ENCODE results near the gene ALK.

Gene ALK

DNA sequence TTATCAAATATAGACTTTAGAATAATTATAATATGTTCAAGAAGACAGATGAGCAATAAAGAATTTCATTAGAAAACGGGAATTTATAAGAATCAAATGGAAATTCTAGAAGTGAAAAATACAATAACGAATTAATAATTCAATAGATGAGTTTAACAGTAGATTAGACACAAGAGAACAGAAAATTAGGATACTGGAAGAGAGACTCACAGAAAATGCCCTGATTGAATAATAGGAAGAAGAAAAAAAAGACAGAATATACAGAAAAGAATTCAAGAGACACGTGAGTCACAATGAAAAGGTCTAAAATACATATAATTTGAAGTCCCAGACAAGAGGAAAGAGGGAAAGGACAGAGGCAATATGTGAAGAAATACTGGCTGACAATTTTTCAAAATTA is 451.4 kb downstream of the ALK start:
- no peak overlapping the region for H3K9ac ChIP-seq (ENCODE audit: insufficient read length, low read depth)
- no peaks in the 10 kb centered on the region for H3K4me1 ChIP-seq (ENCODE audit: insufficient read depth, insufficient read length)
- no peak for DNase-seq (ENCODE audit: low read depth, low spot score)
- H3K36me3 ChIP-seq (ENCODE audit: insufficient read depth, insufficient read length, low read length) = no peaks in the 10 kb centered on the region
- H3K27me3 ChIP-seq (ENCODE audit: insufficient read depth, insufficient read length) = no peaks in the 10 kb centered on the region
- TF ChIP-seq ZNF274 (IDR thresholded peaks at IDR 0.05; ENCODE audit: low read depth, low read length) = no peak
- no peak for TF ChIP-seq YY1 (IDR thresholded peaks at IDR 0.05; ENCODE audit: insufficient read depth, insufficient read length)
- no peak for TF ChIP-seq SUZ12 (IDR thresholded peaks at IDR 0.05; ENCODE audit: extremely low read depth, insufficient read depth, insufficient read length)
- peaks cover 7% of the 10 kb centered on the region; the same call in 1 of the 2 replicates for H3K9me3 ChIP-seq (ENCODE audit: insufficient read depth, low read length)
- no peak overlapping the region for H3K4me3 ChIP-seq (ENCODE audit: insufficient read length, low read depth)

DNA sequence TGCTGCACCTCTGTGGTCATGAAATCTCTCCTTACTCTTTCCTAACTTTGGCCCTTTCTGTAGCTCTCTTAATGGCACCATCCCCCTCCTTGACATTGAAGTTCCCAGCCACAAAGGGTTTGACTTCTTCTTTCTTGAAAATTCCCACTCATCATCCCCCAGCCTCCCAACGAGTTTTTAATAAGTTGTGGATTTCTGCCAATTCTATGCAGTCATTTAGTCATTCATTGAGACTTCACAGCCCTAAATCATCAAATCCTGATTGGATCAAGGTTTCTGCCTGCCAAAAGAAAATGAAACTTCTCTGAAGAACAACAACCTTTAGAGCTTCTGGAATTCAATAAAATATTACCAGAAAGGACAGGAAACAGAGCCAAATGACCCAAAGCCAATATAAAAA is 451.9 kb downstream of the ALK start:
- no peak for DNase-seq (ENCODE audit: low read depth, low spot score)
- H3K4me1 ChIP-seq (ENCODE audit: insufficient read depth, insufficient read length) = no peaks in the 10 kb centered on the region
- H3K36me3 ChIP-seq (ENCODE audit: insufficient read depth, insufficient read length, low read length) = no peaks in the 10 kb centered on the region
- TF ChIP-seq ZNF274 (IDR thresholded peaks at IDR 0.05; ENCODE audit: low read depth, low read length) (no peak), YY1 (IDR thresholded peaks at IDR 0.05; ENCODE audit: insufficient read depth, insufficient read length) (no peak), SUZ12 (IDR thresholded peaks at IDR 0.05; ENCODE audit: extremely low read depth, insufficient read depth, insufficient read length) (no peak)
- no peaks in the 10 kb centered on the region for H3K27me3 ChIP-seq (ENCODE audit: insufficient read depth, insufficient read length)
- H3K4me3 ChIP-seq (ENCODE audit: insufficient read length, low read depth) = no peak overlapping the region
- peaks cover 7% of the 10 kb centered on the region; the same call in 1 of the 2 replicates for H3K9me3 ChIP-seq (ENCODE audit: insufficient read depth, low read length)
- no peak overlapping the region for H3K9ac ChIP-seq (ENCODE audit: insufficient read length, low read depth)

DNA sequence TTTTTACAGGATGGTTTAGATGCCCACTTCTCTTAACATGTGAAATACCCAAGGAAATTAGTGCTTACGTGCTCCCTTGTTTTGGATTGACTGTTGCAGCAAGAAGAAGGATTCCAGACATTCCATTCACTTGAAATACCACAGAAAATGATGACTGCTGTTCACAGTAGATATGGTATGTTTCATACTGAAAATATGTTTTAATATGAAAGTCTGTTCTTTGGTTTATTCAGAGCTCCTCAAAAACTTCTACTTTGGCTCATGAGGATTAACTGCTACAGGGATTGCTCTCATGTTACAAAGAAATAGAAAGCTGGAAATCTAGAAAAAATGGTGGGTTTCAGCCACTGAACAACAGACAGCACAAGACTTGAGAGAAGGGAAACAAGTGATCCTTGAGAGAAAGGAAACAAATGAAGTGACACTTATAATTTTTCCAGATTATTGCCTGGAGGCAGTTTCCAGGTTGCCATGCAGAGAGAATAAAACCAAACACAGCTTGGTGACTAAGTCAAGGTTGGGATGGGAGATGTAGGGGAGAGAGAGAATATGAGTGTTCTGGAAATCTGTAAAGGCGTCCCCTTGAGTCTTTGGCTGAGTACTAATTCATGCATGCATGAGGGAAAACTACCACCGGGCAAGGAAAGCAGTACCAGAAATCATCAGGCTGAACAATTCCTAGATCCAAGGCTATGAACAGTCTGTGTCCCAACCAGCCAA is 458.0 kb downstream of the ALK start:
- Histone ChIP-seq H3K9me3 (ENCODE audit: insufficient read depth, low read length) (no peaks in the 10 kb centered on the region), H3K9ac (ENCODE audit: insufficient read length, low read depth) (no peak overlapping the region), H3K4me1 (ENCODE audit: insufficient read depth, insufficient read length) (no peaks in the 10 kb centered on the region), H3K4me3 (ENCODE audit: insufficient read length, low read depth) (no peak overlapping the region), H3K27me3 (ENCODE audit: insufficient read depth, insufficient read length) (no peaks in the 10 kb centered on the region), H3K36me3 (ENCODE audit: insufficient read depth, insufficient read length, low read length) (no peaks in the 10 kb centered on the region)
- DNase-seq (ENCODE audit: low read depth, low spot score) = no peak
- TF ChIP-seq YY1 (IDR thresholded peaks at IDR 0.05; ENCODE audit: insufficient read depth, insufficient read length) = no peak

DNA sequence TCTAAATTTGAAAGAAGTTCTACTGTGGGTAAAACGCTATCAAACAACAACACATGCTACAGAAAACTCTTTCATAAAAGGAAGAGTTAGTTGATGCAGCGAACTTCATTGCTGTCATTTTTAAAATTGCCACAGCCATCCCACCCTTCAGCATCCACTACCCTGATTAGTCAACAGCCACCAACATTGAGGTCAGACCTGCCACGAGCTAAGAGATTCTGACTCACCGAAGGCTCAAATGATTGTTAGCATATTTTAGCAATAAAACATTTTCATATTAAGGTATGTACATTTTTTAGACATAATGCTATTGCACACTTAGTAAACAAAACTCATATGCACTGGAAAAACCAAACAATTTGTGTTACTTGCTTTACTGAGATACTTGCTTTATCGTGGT is 459.1 kb downstream of the ALK start:
- Histone ChIP-seq H3K36me3 (ENCODE audit: insufficient read depth, insufficient read length, low read length) (no peaks in the 10 kb centered on the region), H3K4me1 (ENCODE audit: insufficient read depth, insufficient read length) (no peaks in the 10 kb centered on the region), H3K27me3 (ENCODE audit: insufficient read depth, insufficient read length) (no peaks in the 10 kb centered on the region), H3K9me3 (ENCODE audit: insufficient read depth, low read length) (no peaks in the 10 kb centered on the region), H3K4me3 (ENCODE audit: insufficient read length, low read depth) (no peak overlapping the region), H3K9ac (ENCODE audit: insufficient read length, low read depth) (no peak overlapping the region)
- no peak for DNase-seq (ENCODE audit: low read depth, low spot score)
- TF ChIP-seq YY1 (IDR thresholded peaks at IDR 0.05; ENCODE audit: insufficient read depth, insufficient read length) = no peak
- TF ChIP-seq SUZ12 (IDR thresholded peaks at IDR 0.05; ENCODE audit: extremely low read depth, insufficient read depth, insufficient read length) = no peak
- no peak for TF ChIP-seq ZNF274 (IDR thresholded peaks at IDR 0.05; ENCODE audit: low read depth, low read length)

DNA sequence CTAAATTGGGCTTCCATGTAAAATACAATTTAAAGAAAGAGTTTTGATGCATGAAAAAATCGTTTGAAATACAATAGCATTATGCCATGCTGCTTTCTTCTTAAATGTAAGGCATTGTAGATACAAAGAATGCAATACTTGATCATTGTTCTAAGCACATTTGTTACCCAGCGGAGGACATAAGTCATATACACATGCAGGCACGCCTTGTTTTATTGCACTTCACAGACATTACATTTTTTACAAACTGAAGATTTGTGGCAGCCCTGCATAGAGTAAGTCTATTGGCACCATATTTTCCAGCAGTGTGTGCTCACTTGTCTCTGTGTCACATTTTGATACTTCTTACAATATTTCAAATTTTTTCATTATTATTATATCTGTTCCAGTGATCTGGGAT is 461.2 kb downstream of the ALK start:
- Histone ChIP-seq H3K4me3 (ENCODE audit: insufficient read length, low read depth) (no peak overlapping the region), H3K4me1 (ENCODE audit: insufficient read depth, insufficient read length) (no peaks in the 10 kb centered on the region), H3K9ac (ENCODE audit: insufficient read length, low read depth) (no peak overlapping the region), H3K36me3 (ENCODE audit: insufficient read depth, insufficient read length, low read length) (no peaks in the 10 kb centered on the region), H3K27me3 (ENCODE audit: insufficient read depth, insufficient read length) (no peaks in the 10 kb centered on the region), H3K9me3 (ENCODE audit: insufficient read depth, low read length) (no peaks in the 10 kb centered on the region)
- no peak for DNase-seq (ENCODE audit: low read depth, low spot score)
- TF ChIP-seq SUZ12 (IDR thresholded peaks at IDR 0.05; ENCODE audit: extremely low read depth, insufficient read depth, insufficient read length) = no peak
- TF ChIP-seq YY1 (IDR thresholded peaks at IDR 0.05; ENCODE audit: insufficient read depth, insufficient read length) = no peak
- no peak for TF ChIP-seq ZNF274 (IDR thresholded peaks at IDR 0.05; ENCODE audit: low read depth, low read length)

- H3K36me3 ChIP-seq (ENCODE audit: insufficient read depth, insufficient read length, low read length) = no peaks in the 10 kb centered on the region
- no peaks in the 10 kb centered on the region for H3K27me3 ChIP-seq (ENCODE audit: insufficient read depth, insufficient read length)
- H3K4me3 ChIP-seq (ENCODE audit: insufficient read length, low read depth) = no peak overlapping the region
- no peak overlapping the region for H3K9ac ChIP-seq (ENCODE audit: insufficient read length, low read depth)
- no peaks in the 10 kb centered on the region for H3K4me1 ChIP-seq (ENCODE audit: insufficient read depth, insufficient read length)
- TF ChIP-seq YY1 (IDR thresholded peaks at IDR 0.05; ENCODE audit: insufficient read depth, insufficient read length) (no peak), SUZ12 (IDR thresholded peaks at IDR 0.05; ENCODE audit: extremely low read depth, insufficient read depth, insufficient read length) (no peak), ZNF274 (IDR thresholded peaks at IDR 0.05; ENCODE audit: low read depth, low read length) (no peak)
- no peak for DNase-seq (ENCODE audit: low read depth, low spot score)
- no peaks in the 10 kb centered on the region for H3K9me3 ChIP-seq (ENCODE audit: insufficient read depth, low read length)
Observed at GRCh38 chr2:29459445-29460179, 461.8 kb downstream of the ALK start.

- no peaks in the 10 kb centered on the region for H3K4me1 ChIP-seq (ENCODE audit: insufficient read depth, insufficient read length)
- no peak overlapping the region for H3K4me3 ChIP-seq (ENCODE audit: insufficient read length, low read depth)
- no peak overlapping the region for H3K9ac ChIP-seq (ENCODE audit: insufficient read length, low read depth)
- DNase-seq (ENCODE audit: low read depth, low spot score) = no peak
- no peak for TF ChIP-seq YY1 (IDR thresholded peaks at IDR 0.05; ENCODE audit: insufficient read depth, insufficient read length)
- no peak for TF ChIP-seq ZNF274 (IDR thresholded peaks at IDR 0.05; ENCODE audit: low read depth, low read length)
- no peak for TF ChIP-seq SUZ12 (IDR thresholded peaks at IDR 0.05; ENCODE audit: extremely low read depth, insufficient read depth, insufficient read length)
- H3K9me3 ChIP-seq (ENCODE audit: insufficient read depth, low read length) = no peaks in the 10 kb centered on the region
- no peaks in the 10 kb centered on the region for H3K27me3 ChIP-seq (ENCODE audit: insufficient read depth, insufficient read length)
- no peaks in the 10 kb centered on the region for H3K36me3 ChIP-seq (ENCODE audit: insufficient read depth, insufficient read length, low read length)
Observed at GRCh38 chr2:29456429-29456828, 465.0 kb downstream of the ALK start.

Data from NT2/D1 (cell line).